Measurements from ENCODE around the gene QRSL1.

GRCh38 chr6:106715922-106716321 is 86.5 kb downstream of the QRSL1 start:
- TF ChIP-seq CTCF (conservative IDR thresholded peaks at IDR 0.05) (no peak), EZH2 (IDR thresholded peaks at IDR 0.05; ENCODE audit: low read depth) (no peak)

Measured in PC-9 (cell line).